ENCODE data around the gene EXD2.
"Not testable (repeated sequence)": the region's sequence is repeated elsewhere in the genome, so short reads cannot be mapped to it uniquely, and the experiment has no call there.

The EXD2 gene

DNA sequence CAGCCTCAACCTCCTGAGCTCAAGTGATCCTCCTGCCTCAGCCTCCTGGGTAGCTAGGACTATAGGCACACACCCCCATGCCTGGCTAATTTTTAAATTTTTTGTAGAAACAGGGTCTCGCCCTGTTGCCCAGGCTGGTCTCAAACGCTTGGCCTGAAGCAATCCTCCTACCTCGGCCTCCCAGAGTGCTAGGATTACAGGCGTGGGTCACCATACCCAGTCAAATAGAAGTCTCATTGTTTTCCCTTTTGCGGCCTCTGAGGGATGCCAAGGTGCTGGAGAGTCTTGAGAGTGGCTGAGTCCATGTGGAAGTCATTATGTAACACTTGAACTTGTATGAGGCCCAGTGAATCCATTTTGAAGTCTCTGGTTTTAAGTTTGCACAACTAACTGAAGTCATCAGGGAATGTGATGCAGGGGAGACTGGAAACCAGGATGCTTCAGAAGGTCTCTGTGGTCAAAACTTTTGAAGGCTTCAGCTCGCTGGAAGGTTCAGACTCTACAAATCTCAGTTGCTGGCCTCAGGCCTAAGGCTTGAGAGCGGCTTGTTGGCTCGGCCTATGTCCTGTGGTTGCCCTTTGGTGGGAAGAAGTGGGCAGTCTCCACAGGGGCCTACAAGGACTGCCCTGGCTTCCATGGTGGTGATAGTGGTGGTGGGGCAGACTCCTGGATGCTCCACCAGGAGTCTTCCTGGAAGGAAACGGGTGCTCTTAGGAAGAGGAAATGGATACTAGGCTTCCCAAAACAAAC is 97.8 kb downstream of the EXD2 start:
- no peak overlapping the region for H3K27ac ChIP-seq (replicated peaks)
- no peak for TF ChIP-seq SPI1 (IDR thresholded peaks at IDR 0.05; ENCODE audit: borderline replicate concordance, low read depth)
- TF ChIP-seq, protein P1, sequence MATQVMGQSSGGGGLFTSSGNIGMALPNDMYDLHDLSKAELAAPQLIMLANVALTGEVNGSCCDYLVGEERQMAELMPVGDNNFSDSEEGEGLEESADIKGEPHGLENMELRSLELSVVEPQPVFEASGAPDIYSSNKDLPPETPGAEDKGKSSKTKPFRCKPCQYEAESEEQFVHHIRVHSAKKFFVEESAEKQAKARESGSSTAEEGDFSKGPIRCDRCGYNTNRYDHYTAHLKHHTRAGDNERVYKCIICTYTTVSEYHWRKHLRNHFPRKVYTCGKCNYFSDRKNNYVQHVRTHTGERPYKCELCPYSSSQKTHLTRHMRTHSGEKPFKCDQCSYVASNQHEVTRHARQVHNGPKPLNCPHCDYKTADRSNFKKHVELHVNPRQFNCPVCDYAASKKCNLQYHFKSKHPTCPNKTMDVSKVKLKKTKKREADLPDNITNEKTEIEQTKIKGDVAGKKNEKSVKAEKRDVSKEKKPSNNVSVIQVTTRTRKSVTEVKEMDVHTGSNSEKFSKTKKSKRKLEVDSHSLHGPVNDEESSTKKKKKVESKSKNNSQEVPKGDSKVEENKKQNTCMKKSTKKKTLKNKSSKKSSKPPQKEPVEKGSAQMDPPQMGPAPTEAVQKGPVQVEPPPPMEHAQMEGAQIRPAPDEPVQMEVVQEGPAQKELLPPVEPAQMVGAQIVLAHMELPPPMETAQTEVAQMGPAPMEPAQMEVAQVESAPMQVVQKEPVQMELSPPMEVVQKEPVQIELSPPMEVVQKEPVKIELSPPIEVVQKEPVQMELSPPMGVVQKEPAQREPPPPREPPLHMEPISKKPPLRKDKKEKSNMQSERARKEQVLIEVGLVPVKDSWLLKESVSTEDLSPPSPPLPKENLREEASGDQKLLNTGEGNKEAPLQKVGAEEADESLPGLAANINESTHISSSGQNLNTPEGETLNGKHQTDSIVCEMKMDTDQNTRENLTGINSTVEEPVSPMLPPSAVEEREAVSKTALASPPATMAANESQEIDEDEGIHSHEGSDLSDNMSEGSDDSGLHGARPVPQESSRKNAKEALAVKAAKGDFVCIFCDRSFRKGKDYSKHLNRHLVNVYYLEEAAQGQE (IDR thresholded peaks at IDR 0.05; ENCODE audit: insufficient replicate concordance, low read depth), result no peak
- TF ChIP-seq GABPA (IDR thresholded peaks at IDR 0.05; ENCODE audit: low read depth), result no peak
- TF ChIP-seq, protein P2, sequence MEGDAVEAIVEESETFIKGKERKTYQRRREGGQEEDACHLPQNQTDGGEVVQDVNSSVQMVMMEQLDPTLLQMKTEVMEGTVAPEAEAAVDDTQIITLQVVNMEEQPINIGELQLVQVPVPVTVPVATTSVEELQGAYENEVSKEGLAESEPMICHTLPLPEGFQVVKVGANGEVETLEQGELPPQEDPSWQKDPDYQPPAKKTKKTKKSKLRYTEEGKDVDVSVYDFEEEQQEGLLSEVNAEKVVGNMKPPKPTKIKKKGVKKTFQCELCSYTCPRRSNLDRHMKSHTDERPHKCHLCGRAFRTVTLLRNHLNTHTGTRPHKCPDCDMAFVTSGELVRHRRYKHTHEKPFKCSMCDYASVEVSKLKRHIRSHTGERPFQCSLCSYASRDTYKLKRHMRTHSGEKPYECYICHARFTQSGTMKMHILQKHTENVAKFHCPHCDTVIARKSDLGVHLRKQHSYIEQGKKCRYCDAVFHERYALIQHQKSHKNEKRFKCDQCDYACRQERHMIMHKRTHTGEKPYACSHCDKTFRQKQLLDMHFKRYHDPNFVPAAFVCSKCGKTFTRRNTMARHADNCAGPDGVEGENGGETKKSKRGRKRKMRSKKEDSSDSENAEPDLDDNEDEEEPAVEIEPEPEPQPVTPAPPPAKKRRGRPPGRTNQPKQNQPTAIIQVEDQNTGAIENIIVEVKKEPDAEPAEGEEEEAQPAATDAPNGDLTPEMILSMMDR (IDR thresholded peaks at IDR 0.05; ENCODE audit: insufficient read depth, low read length), result no peak
- no peak for TF ChIP-seq POLR2AphosphoS5 (IDR thresholded peaks at IDR 0.05; ENCODE audit: low read depth)
- no peak for DNase-seq (ENCODE audit: low read depth in 1 of 2, low spot score in 1 of 2)
- no peak overlapping the region for H3K4me3 ChIP-seq (replicated peaks; ENCODE audit: insufficient read depth, low read length)
- no peaks in the 10 kb centered on the region for H3K27me3 ChIP-seq (ENCODE audit: insufficient read depth, poor library complexity, severe bottlenecking)

DNA sequence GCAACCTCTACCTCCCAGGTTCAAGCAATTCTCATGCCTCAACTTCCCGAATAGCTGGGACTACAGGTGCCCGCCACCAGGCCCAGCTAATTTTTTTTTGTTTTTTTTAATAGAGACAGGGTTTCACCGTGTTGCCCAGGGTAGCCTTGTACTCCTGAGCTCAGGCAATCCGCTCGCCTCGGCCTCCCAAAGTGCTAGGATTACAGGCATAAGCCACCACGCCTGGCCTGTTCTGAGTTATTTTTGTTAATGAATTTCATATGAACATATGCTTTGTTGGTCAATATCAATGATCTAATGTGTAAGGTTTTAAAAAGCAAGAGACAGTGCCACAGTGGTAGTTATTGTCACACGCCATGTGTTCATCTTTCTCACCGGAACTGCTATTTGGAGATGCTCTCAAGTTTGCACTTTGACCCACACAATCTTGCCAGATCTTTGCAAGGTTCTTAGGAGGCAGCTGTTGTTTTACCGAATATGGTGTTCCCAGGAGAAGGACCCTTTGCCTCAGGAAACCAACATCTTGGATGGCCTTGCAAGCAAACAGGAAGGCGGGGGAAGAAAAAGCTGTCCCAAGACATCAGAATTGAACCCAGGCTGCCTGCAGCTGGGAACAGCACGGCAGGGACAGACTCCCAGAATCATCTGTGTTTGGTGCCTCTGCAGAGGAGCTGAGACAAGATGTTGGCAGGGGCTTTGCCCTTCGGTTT is 98.7 kb downstream of the EXD2 start:
- no peak for DNase-seq (ENCODE audit: low read depth in 1 of 2, low spot score in 1 of 2)
- H3K27me3 ChIP-seq (ENCODE audit: insufficient read depth, poor library complexity, severe bottlenecking), result no peaks in the 10 kb centered on the region
- TF ChIP-seq, protein P2 (IDR thresholded peaks at IDR 0.05; ENCODE audit: insufficient read depth, low read length), result no peak
- TF ChIP-seq SPI1 (IDR thresholded peaks at IDR 0.05; ENCODE audit: borderline replicate concordance, low read depth) (no peak), POLR2AphosphoS5 (IDR thresholded peaks at IDR 0.05; ENCODE audit: low read depth) (no peak), GABPA (IDR thresholded peaks at IDR 0.05; ENCODE audit: low read depth) (no peak)
- TF ChIP-seq, protein P1 (IDR thresholded peaks at IDR 0.05; ENCODE audit: insufficient replicate concordance, low read depth), result no peak

DNA sequence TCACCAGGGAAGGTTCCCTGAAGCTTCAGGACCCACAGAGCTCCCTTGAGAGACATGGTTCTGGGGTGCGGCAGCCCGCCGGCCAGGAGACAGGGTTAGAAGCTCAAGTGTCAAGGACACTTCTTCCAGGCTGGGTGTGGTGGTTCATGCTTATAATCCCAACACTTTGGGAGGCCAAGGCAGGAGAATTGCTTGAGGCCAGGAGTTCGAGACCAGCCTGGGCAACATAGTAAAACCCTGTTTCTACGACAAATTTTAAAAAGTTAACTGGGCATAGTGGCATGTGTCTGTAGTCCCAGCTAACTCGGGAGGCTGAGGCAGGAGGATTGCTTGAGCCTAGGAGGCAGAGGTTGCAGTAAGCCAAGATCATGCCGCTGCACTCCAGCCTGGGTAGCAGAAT is 99.6 kb downstream of the EXD2 start:
- not testable (repeated sequence) for H3K27ac ChIP-seq (replicated peaks); DNase-seq (ENCODE audit: low read depth in 1 of 2, low spot score in 1 of 2); H3K4me3 ChIP-seq (replicated peaks; ENCODE audit: insufficient read depth, low read length); H3K27me3 ChIP-seq (ENCODE audit: insufficient read depth, poor library complexity, severe bottlenecking)

More for the DNA sequence above, 98.7 kb downstream of the EXD2 start:
- Histone ChIP-seq H3K4me3 (replicated peaks; ENCODE audit: insufficient read depth, low read length) (no peak overlapping the region), H3K27ac (replicated peaks) (no peak overlapping the region)

DNA sequence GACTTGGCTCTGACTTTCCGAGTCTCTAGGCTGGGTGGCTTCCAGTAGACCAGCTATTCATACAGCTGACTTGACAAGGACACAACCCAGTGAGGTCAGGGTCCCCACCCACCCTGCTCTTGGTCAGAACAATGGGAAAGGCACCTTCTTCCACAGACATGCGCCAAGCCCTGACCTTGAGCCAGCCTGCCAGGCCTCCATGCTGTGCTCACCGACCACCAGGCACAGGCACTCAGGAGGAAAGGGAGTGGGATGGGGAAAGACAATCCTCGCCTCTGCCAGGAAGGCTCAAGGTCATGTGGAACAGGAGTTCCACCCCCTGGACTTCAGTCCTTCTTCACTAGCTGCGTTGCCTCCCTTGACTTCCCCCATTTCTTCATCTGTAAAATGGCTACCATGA is 100.1 kb downstream of the EXD2 start:
- DNase-seq (ENCODE audit: low read depth in 1 of 2, low spot score in 1 of 2), result no peak
- TF ChIP-seq POLR2AphosphoS5 (IDR thresholded peaks at IDR 0.05; ENCODE audit: low read depth), result no peak
- no peak for TF ChIP-seq SPI1 (IDR thresholded peaks at IDR 0.05; ENCODE audit: borderline replicate concordance, low read depth)
- no peak for TF ChIP-seq GABPA (IDR thresholded peaks at IDR 0.05; ENCODE audit: low read depth)
- TF ChIP-seq, protein P2 (IDR thresholded peaks at IDR 0.05; ENCODE audit: insufficient read depth, low read length), result no peak
- TF ChIP-seq, protein P1 (IDR thresholded peaks at IDR 0.05; ENCODE audit: insufficient replicate concordance, low read depth), result no peak

More for the DNA sequence above, 100.1 kb downstream of the EXD2 start:
- no peak overlapping the region for H3K27ac ChIP-seq (replicated peaks)
- H3K27me3 ChIP-seq (ENCODE audit: insufficient read depth, poor library complexity, severe bottlenecking), result no peaks in the 10 kb centered on the region
- H3K4me3 ChIP-seq (replicated peaks; ENCODE audit: insufficient read depth, low read length), result no peak overlapping the region
